Right atrium auricular region (tissue), 2 donors: ENCODE data around the gene CC2D2A. TPM values are rescaled to one million over a fixed set of nuclear protein-coding genes. Genes with fewer than 3 reads are reported as not detected.

Experiments
- DNase-seq: peaks from one replicate; pipeline ENCODE4 v3.0.0-alpha.2; 2019; ENCODE audit warnings: low spot score
- H3K27ac ChIP-seq, 2 donors: fragments of 200-600 bp; sonication (generic); 1 replicate in 1 of 2; 2 replicates in 1 of 2; pipeline ENCODE4 v1.5.1; 2016 to 2019
- H3K27me3 ChIP-seq, 2 donors: fragments of 200-600 bp; sonication (generic); one replicate each; pipeline versions ENCODE4 v1.5.1 to v1.6.0; 2017 to 2019
- H3K36me3 ChIP-seq: fragments of 200-600 bp; sonication (generic); one replicate; pipeline ENCODE4 v1.5.1; 2016
- H3K4me1 ChIP-seq, 2 donors: fragments of 200-600 bp; sonication (generic); one replicate each; pipeline versions ENCODE4 v1.5.1 to v1.6.0; 2017 to 2019
- H3K4me3 ChIP-seq, 2 donors: fragments of 200-600 bp; sonication (generic); 1 replicate in 1 of 2; 2 replicates in 1 of 2; pipeline ENCODE4 v1.5.1; 2017 to 2019; ENCODE audit warnings: mild to moderate bottlenecking in 1 of 2, moderate library complexity in 1 of 2
- H3K9me3 ChIP-seq, 2 donors: fragments of 200-600 bp; sonication (generic); one replicate each; pipeline ENCODE4 v1.5.1; 2019
- total RNA-seq, 2 donors: library from RNA; depleted of rRNA; stranded (reverse); fragments of >200 nt; gene quantifications; one replicate each; pipeline ENCODE4 v1.1.0, GENCODE V29; 2016
- TF ChIP-seq, protein P1 (sequence below), 2 donors: fragments of 200-600 bp; sonication (generic); IDR thresholded peaks; one replicate each; pipeline ENCODE4 v1.5.1; 2019; ENCODE audit warnings: antibody characterized with exemption in 2 of 2

Gene CC2D2A
- total RNA-seq, 2 donors from 2014 or later = 6.1 to 8.0 TPM

DNA sequence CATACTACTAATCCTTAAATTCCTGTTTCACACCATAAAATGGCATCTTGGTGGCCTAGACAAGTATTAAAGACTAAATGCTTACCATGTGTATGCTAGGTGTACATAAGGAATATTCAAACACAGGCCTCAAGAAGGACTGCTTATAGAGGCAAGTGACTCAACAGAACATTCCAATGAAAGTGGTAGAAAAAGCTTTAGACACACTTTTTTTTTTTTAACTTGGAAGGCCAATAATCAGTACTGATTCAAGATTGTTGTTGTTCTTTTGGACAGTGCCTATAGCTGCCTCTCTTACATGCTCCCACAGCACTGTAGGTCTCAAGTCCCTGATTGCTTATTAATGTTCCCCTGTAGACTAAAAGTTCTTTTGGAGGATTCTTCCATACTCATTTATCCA, 107.8 kb downstream of the CC2D2A start:
- Histone ChIP-seq H3K27me3 (no peaks in the 10 kb centered on the region), H3K36me3 (no peaks in the 10 kb centered on the region), H3K9me3 (no peaks in the 10 kb centered on the region), H3K4me1 (peaks cover 0 to 5% of the 10 kb centered on the region in 2 donors), H3K4me3 (no peak overlapping the region), H3K27ac (no peak overlapping the region)
- DNase-seq = no peak
- TF ChIP-seq, protein P1, sequence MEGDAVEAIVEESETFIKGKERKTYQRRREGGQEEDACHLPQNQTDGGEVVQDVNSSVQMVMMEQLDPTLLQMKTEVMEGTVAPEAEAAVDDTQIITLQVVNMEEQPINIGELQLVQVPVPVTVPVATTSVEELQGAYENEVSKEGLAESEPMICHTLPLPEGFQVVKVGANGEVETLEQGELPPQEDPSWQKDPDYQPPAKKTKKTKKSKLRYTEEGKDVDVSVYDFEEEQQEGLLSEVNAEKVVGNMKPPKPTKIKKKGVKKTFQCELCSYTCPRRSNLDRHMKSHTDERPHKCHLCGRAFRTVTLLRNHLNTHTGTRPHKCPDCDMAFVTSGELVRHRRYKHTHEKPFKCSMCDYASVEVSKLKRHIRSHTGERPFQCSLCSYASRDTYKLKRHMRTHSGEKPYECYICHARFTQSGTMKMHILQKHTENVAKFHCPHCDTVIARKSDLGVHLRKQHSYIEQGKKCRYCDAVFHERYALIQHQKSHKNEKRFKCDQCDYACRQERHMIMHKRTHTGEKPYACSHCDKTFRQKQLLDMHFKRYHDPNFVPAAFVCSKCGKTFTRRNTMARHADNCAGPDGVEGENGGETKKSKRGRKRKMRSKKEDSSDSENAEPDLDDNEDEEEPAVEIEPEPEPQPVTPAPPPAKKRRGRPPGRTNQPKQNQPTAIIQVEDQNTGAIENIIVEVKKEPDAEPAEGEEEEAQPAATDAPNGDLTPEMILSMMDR (IDR thresholded peaks at IDR 0.05) = no peak

DNA sequence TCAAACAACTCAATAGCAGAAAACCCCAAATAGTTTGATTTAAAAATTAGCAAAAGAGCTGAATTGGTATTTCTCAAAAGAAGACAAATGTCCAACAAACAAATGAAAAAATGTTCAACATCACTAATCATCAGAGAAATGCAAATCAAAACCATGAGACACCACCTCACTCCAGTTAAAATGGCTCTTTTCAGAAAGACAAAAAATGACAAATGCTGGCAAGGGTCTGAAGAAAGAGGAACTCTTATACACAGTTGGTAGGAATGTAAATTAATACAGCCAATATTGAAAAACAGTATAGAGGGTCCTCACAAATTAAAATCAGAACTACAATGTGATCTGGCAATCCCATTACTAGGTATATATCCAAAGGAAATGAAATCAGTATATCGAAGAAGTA, 115.1 kb downstream of the CC2D2A start:
- no peak for DNase-seq
- no peaks in the 10 kb centered on the region for H3K36me3 ChIP-seq
- H3K27me3 ChIP-seq = no peaks in the 10 kb centered on the region
- TF ChIP-seq, protein P1 (IDR thresholded peaks at IDR 0.05) = no peak
- H3K4me3 ChIP-seq = no peak overlapping the region
- no peak overlapping the region for H3K27ac ChIP-seq
- H3K4me1 ChIP-seq = no peaks in the 10 kb centered on the region
- H3K9me3 ChIP-seq = no peaks in the 10 kb centered on the region

DNA sequence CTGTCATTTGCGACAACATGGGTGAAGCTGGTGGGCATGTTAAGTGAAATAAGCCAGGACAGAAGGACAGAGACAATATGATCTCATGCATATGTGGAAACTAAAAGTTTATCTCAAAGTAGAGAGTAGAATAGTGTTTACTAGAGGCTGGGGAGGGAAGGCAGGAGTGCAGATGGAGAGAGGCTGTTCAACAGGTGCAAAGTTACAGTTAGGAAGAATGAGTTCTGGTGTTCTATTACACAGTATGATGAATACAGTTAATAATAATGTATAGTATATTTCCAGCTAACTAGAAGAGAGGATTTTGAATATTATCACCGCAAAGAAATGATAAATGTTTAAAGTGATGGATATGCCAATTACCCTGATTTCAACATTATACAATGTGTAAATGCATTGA, 115.6 kb downstream of the CC2D2A start:
- Histone ChIP-seq H3K27ac (no peak overlapping the region), H3K9me3 (no peaks in the 10 kb centered on the region), H3K4me3 (no peak overlapping the region), H3K4me1 (no peaks in the 10 kb centered on the region), H3K27me3 (no peaks in the 10 kb centered on the region), H3K36me3 (no peaks in the 10 kb centered on the region)
- no peak for DNase-seq
- TF ChIP-seq, protein P1 (IDR thresholded peaks at IDR 0.05) = no peak

DNA sequence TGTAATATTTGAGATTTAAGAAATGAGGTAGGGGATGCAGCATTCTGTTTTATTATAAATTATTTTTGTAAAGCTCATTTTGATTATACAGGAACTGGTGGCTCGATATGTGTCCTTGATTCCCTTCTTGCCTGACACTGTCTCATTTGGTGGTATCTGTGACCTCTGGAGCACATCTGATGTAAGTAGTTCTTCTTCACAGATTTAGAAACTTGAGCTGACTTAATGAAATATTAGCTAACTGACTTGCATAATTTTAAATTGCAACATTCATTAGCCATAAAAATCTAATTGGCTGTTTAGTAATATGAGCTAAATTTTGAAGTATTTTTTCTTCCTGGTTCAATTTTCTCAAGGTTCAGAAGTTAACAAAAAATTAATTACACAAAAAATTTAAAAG, 116.4 kb downstream of the CC2D2A start:
- Histone ChIP-seq H3K36me3 (no peaks in the 10 kb centered on the region), H3K4me1 (no peaks in the 10 kb centered on the region), H3K4me3 (no peak overlapping the region), H3K27me3 (no peaks in the 10 kb centered on the region), H3K9me3 (no peaks in the 10 kb centered on the region), H3K27ac (no peak overlapping the region)
- no peak for DNase-seq
- TF ChIP-seq, protein P1 (IDR thresholded peaks at IDR 0.05) = no peak

DNA sequence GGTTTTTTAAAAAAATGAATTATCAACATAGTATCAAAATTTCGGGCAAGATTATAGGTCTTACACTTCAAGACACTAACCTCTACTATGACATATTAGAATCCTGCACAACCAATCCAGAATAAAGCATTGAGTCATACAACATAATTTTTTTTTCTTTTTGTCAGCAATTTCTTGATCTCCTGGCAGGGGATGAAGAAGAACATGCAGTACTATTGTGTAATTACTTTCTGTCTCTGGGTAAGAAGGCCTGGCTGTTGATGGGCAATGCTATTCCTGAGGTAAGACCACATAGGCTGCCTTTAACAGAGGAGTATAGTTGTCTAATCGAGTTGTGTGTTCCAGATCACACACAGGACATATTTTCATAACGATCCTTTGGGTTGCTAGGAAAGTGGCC, 118.0 kb downstream of the CC2D2A start:
- TF ChIP-seq, protein P1 (IDR thresholded peaks at IDR 0.05) = no peak
- peaks cover 0 to 10% of the 10 kb centered on the region in 2 donors for H3K4me1 ChIP-seq
- H3K27ac ChIP-seq = no peak overlapping the region
- H3K4me3 ChIP-seq = no peak overlapping the region
- no peaks in the 10 kb centered on the region for H3K9me3 ChIP-seq
- no peaks in the 10 kb centered on the region for H3K27me3 ChIP-seq
- DNase-seq = no peak
- H3K36me3 ChIP-seq = no peaks in the 10 kb centered on the region

DNA sequence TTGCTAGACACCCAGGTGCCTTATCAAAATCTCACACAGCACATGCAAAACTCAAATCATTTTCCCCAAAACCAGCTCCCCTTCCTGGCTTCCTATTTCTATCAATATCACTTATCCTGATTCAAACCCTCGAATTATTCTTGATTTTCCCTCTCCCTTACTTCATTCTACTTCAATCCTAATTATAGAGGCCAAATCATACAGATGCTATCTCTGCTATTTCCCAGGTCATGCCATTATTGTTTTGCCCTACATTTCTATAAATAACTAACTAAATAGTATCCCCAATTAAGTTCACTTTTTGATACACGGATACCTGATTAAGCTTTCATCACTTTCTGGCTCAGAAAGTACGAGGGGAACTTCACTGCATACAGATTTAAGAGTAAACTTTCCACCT, 123.1 kb downstream of the CC2D2A start:
- TF ChIP-seq, protein P1 (IDR thresholded peaks at IDR 0.05) = no peak
- Histone ChIP-seq H3K36me3 (no peaks in the 10 kb centered on the region), H3K27ac (no peak overlapping the region)

More for the DNA sequence above, 123.1 kb downstream of the CC2D2A start:
- Histone ChIP-seq H3K4me1 (peaks cover 0 to 16% of the 10 kb centered on the region in 2 donors), H3K4me3 (no peak overlapping the region), H3K9me3 (no peaks in the 10 kb centered on the region), H3K27me3 (no peaks in the 10 kb centered on the region)
- DNase-seq = no peak
